ENCODE measurements around the gene BAG1.

DNA sequence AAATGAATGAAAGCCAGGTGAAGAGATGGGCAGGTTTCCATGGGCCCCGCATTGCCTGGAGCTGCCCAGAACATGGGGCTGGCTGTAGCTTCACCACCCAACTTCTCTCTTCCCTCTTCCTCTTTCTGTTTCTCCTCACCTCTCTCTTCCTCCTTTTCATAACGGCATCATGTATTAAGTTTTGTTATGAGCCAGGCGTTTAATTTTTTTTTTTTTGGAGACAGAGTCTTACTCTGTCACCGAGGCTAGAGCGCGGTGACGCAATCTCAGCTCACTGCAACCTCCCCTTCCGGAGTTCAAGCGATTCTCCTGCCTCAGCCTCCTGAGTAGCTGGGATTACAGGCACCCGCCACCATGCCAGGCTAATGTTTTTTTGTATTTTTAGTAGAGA, 37.5 kb downstream of the BAG1 start:
- TF ChIP-seq MTA1 (CRISPR knock-in tag; IDR thresholded peaks at IDR 0.05; ENCODE audit: borderline replicate concordance) (no peak), POLR2A (IDR thresholded peaks at IDR 0.05; ENCODE audit: insufficient read depth in 1 of 2, low read depth in 2 of 2, low read length in 2 of 2) (no peak), CBFB (CRISPR knock-in tag; IDR thresholded peaks at IDR 0.05) (no peak)

Data from HepG2 (cell line).